ENCODE measurements around the gene HGF. TPM values are rescaled to one million over a fixed set of nuclear protein-coding genes. Genes with fewer than 3 reads are reported as not detected.

HGF gene
- total and polyA plus RNA-seq, 7 experiments from 2014 or later: 1.4 to 4.3 TPM; not detected in 5

DNA sequence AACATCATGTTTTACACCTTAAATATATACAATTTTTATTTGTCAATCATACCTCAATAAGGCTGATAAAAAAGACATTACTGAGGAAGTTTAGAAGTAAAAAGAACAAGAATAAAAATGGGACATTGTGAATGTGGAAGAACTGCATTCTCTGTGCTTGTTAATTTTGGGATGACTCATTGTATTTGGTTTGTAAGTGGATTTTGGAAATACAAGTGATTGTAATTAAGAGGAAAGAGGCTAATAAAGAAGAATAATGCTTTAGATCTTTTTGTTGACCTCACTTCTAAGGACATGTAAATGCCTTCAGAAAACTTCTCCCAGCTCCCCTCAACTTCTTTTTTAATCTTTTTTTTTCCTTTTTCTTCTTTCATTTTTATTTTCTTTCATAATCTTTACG is 76.0 kb downstream of the HGF start:
- no peak overlapping the region for H3K27ac Mint-ChIP-seq
- CTCF ChIA-PET: no interaction called here

GRCh38 chr7:81693080-81693479 is 76.8 kb downstream of the HGF start:
- no peak overlapping the region for H3K4me3 Mint-ChIP-seq
- H3K36me3 ChIP-seq (ENCODE audit: control insufficient read depth in 2 of 3, insufficient read depth in 3 of 3, low read length in 3 of 3): no peaks in the 10 kb centered on the region
- H3K4me1 ChIP-seq (ENCODE audit: control insufficient read depth in 2 of 2, insufficient read depth in 2 of 2, low read length in 2 of 2): no peaks in the 10 kb centered on the region
- no peak for DNase-seq
- no peaks in the 10 kb centered on the region for H3K36me3 Mint-ChIP-seq
- ChIA-PET CTCF (no interaction called here), POLR2A (no interaction called here)
- H3K4me3 ChIP-seq (ENCODE audit: low read length): no peak overlapping the region
- H3K27ac ChIP-seq (ENCODE audit: low read depth, low read length): no peak overlapping the region
- H3K27me3 Mint-ChIP-seq: no peaks in the 10 kb centered on the region
- no peaks in the 10 kb centered on the region for H3K4me1 Mint-ChIP-seq
- no peak for ATAC-seq
- H3K9me3 ChIP-seq (ENCODE audit: control insufficient read depth in 2 of 3, low read length in 3 of 3): no peaks in the 10 kb centered on the region
- intact Hi-C loops (cut with micrococcal nuclease): no loop called here
- H3K27ac Mint-ChIP-seq: no peak overlapping the region
- no peaks in the 10 kb centered on the region for H3K27me3 ChIP-seq (ENCODE audit: control insufficient read depth in 2 of 2, insufficient read depth in 2 of 2, low read length in 2 of 2)
- H3K9me3 Mint-ChIP-seq: peaks cover 0 to 8% (median 3%) of the 10 kb centered on the region in 11 donors

More for the DNA sequence above, 76.0 kb downstream of the HGF start:
- DNase-seq (no peak), ATAC-seq (no peak)
- Histone ChIP-seq H3K27me3 (ENCODE audit: control insufficient read depth in 2 of 2, insufficient read depth in 2 of 2, low read length in 2 of 2) (no peaks in the 10 kb centered on the region), H3K27ac (ENCODE audit: low read depth, low read length) (no peak overlapping the region), H3K9me3 (ENCODE audit: control insufficient read depth in 2 of 3, low read length in 3 of 3) (no peaks in the 10 kb centered on the region), H3K36me3 (ENCODE audit: control insufficient read depth in 2 of 3, insufficient read depth in 3 of 3, low read length in 3 of 3) (no peaks in the 10 kb centered on the region), H3K4me1 (ENCODE audit: control insufficient read depth in 2 of 2, insufficient read depth in 2 of 2, low read length in 2 of 2) (no peaks in the 10 kb centered on the region), H3K4me3 (ENCODE audit: low read length) (no peak overlapping the region)
- Mint-ChIP-seq H3K4me1 (no peaks in the 10 kb centered on the region), H3K27me3 (no peaks in the 10 kb centered on the region), H3K9me3 (peaks cover 0 to 8% (median under 1%) of the 10 kb centered on the region in 11 donors), H3K4me3 (no peak overlapping the region), H3K36me3 (no peaks in the 10 kb centered on the region)
- POLR2A ChIA-PET: no interaction called here
- intact Hi-C loops (cut with micrococcal nuclease): no loop called here

DNA sequence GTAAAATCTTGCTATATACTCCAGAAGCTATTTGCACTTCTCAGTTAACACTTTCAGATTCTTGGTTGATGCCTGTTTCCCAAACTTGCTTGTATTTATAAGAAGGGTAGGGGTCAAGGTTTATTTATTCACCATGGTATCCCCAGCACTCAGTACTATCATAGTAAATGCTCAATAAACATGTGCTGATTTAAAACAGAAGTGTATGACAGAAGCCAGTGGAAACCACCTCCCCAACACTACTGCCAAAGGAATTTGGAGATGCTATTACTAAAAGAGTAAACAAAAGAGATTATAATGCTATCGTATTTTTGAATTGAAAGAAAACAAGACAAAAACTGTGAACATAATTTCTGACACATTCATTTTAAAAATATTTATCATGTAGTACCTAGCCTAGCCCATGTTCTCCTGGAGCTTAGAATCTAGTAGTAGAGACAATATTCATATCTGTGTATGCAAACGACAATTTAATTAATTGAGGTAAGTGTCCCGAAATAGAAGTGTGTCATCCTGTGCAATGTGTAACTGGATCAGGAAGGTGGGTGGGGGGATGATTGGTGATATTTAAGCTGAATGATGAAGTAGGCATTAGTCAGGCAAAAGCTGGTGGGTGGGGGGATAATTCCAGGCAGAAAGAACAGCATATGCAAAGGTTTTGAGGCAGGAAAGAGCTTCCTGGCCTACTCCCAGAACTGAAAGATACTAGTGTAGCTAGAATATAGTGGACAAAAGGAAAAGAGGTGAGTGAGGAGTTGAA is 77.5 kb downstream of the HGF start:
- ATAC-seq (no peak), DNase-seq (no peak)
- H3K4me3 ChIP-seq (ENCODE audit: low read length): no peak overlapping the region
- ChIA-PET POLR2A (no interaction called here), CTCF (no interaction called here)
- no peak overlapping the region for H3K27ac ChIP-seq (ENCODE audit: low read depth, low read length)
- Mint-ChIP-seq H3K27ac (no peak overlapping the region), H3K36me3 (no peaks in the 10 kb centered on the region), H3K4me1 (no peaks in the 10 kb centered on the region), H3K4me3 (no peak overlapping the region), H3K9me3 (peaks cover 0 to 8% (median 3%) of the 10 kb centered on the region in 11 donors), H3K27me3 (no peaks in the 10 kb centered on the region)
- H3K9me3 ChIP-seq (ENCODE audit: control insufficient read depth in 2 of 3, low read length in 3 of 3): no peaks in the 10 kb centered on the region
- no peaks in the 10 kb centered on the region for H3K27me3 ChIP-seq (ENCODE audit: control insufficient read depth in 2 of 2, insufficient read depth in 2 of 2, low read length in 2 of 2)
- H3K36me3 ChIP-seq (ENCODE audit: control insufficient read depth in 2 of 3, insufficient read depth in 3 of 3, low read length in 3 of 3): no peaks in the 10 kb centered on the region
- no peaks in the 10 kb centered on the region for H3K4me1 ChIP-seq (ENCODE audit: control insufficient read depth in 2 of 2, insufficient read depth in 2 of 2, low read length in 2 of 2)
- intact Hi-C loops (cut with micrococcal nuclease): no loop called here

DNA sequence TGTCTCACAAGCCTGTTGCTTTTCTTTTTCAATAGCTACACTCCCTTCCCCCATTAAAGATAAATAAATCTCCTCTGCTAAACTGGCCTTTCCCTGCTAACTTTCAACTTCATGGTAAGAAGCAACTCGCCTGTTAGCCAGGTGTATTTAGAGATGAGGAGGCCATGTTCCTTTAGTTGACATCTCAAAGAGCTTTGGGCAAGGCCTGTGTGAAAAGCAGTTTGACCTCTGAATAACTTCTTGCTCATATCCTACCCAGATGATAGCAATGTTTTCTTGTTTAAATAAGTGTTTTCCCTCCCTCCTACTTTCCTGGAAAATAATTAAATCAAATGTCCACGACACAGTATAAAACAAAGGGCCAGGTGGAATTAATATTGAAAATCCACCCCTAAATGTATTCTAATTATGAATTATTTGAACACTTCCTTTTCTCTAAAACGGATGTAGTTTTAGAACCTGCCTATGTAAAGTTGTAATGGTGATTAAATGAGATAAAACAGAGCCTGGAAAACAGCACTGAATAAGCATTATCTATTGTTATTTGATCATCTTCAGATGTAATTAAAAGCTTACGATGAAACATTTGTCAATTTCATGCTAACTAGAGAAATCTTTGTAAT is 78.5 kb downstream of the HGF start:
- H3K4me3 ChIP-seq (ENCODE audit: low read length): no peak overlapping the region
- intact Hi-C loops (cut with micrococcal nuclease): no loop called here
- H3K27ac ChIP-seq (ENCODE audit: low read depth, low read length): no peak overlapping the region
- no peaks in the 10 kb centered on the region for H3K4me1 ChIP-seq (ENCODE audit: control insufficient read depth in 2 of 2, insufficient read depth in 2 of 2, low read length in 2 of 2)
- H3K27me3 ChIP-seq (ENCODE audit: control insufficient read depth in 2 of 2, insufficient read depth in 2 of 2, low read length in 2 of 2): no peaks in the 10 kb centered on the region
- H3K4me3 Mint-ChIP-seq: no peak overlapping the region
- no peaks in the 10 kb centered on the region for H3K9me3 ChIP-seq (ENCODE audit: control insufficient read depth in 2 of 3, low read length in 3 of 3)
- POLR2A ChIA-PET: no interaction called here
- no peak for ATAC-seq
- no peak overlapping the region for H3K27ac Mint-ChIP-seq
- no peaks in the 10 kb centered on the region for H3K4me1 Mint-ChIP-seq
- DNase-seq: no peak
- H3K36me3 Mint-ChIP-seq: no peaks in the 10 kb centered on the region
- CTCF ChIA-PET: no interaction called here
- no peaks in the 10 kb centered on the region for H3K36me3 ChIP-seq (ENCODE audit: control insufficient read depth in 2 of 3, insufficient read depth in 3 of 3, low read length in 3 of 3)
- no peaks in the 10 kb centered on the region for H3K27me3 Mint-ChIP-seq
- peaks cover 0 to 8% (median 2%) of the 10 kb centered on the region in 11 donors for H3K9me3 Mint-ChIP-seq

DNA sequence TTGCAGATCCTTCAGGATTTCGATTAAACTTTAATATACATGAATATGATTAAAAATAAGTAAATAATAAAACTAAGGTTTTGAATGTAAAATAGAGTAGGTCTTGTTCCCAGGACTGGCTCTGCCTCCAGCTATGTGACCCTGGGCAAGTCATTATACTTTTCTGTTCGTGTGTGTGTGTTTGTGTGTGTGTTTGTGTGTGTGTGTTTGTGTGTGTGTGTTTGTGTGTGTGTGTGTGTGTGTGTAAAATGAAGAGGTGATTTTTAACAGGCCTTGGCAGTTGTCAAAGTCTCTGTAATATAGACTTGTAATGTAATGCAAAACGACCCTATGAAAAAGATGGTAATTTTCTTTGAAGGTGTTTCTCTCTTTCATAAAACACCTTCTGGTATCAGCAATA is 79.2 kb downstream of the HGF start:
- ChIA-PET POLR2A (no interaction called here), CTCF (no interaction called here)
- Mint-ChIP-seq H3K36me3 (no peaks in the 10 kb centered on the region), H3K4me1 (no peaks in the 10 kb centered on the region), H3K27me3 (no peaks in the 10 kb centered on the region), H3K9me3 (peaks cover 0 to 8% (median 2%) of the 10 kb centered on the region in 11 donors), H3K27ac (no peak overlapping the region), H3K4me3 (no peak overlapping the region)
- DNase-seq: no peak
- Histone ChIP-seq H3K9me3 (ENCODE audit: control insufficient read depth in 2 of 3, low read length in 3 of 3) (no peaks in the 10 kb centered on the region), H3K27ac (ENCODE audit: low read depth, low read length) (no peak overlapping the region), H3K4me1 (ENCODE audit: control insufficient read depth in 2 of 2, insufficient read depth in 2 of 2, low read length in 2 of 2) (no peaks in the 10 kb centered on the region), H3K27me3 (ENCODE audit: control insufficient read depth in 2 of 2, insufficient read depth in 2 of 2, low read length in 2 of 2) (no peaks in the 10 kb centered on the region), H3K4me3 (ENCODE audit: low read length) (no peak overlapping the region), H3K36me3 (ENCODE audit: control insufficient read depth in 2 of 3, insufficient read depth in 3 of 3, low read length in 3 of 3) (no peaks in the 10 kb centered on the region)
- no peak for ATAC-seq
- intact Hi-C loops (cut with micrococcal nuclease): no loop called here

DNA sequence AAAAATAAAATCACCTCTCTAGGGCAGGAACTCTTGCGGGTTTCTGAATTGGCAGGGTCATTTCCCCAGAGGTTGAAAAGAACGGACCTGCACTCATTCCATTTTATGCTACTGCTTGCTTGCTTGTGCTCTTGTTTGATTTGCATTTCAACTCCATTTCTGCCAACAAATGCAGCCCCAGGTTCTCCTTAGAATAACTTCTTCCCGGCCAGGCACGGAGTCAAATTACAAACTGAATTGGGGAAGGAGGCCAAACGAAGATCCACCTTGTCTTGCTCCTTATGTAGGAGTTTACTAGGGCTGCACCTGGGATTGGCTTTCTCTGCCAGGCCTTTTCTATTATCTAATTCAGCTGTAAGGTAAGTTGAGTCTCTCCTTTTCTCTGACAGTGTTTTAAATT is 79.6 kb downstream of the HGF start:
- Mint-ChIP-seq H3K4me3 (no peak overlapping the region), H3K36me3 (no peaks in the 10 kb centered on the region), H3K4me1 (no peaks in the 10 kb centered on the region), H3K27me3 (no peaks in the 10 kb centered on the region), H3K27ac (no peak overlapping the region), H3K9me3 (peaks cover 0 to 10% (median 2%) of the 10 kb centered on the region in 11 donors)
- Histone ChIP-seq H3K27me3 (ENCODE audit: control insufficient read depth in 2 of 2, insufficient read depth in 2 of 2, low read length in 2 of 2) (no peaks in the 10 kb centered on the region), H3K4me3 (ENCODE audit: low read length) (no peak overlapping the region), H3K4me1 (ENCODE audit: control insufficient read depth in 2 of 2, insufficient read depth in 2 of 2, low read length in 2 of 2) (no peaks in the 10 kb centered on the region), H3K36me3 (ENCODE audit: control insufficient read depth in 2 of 3, insufficient read depth in 3 of 3, low read length in 3 of 3) (no peaks in the 10 kb centered on the region), H3K27ac (ENCODE audit: low read depth, low read length) (no peak overlapping the region), H3K9me3 (ENCODE audit: control insufficient read depth in 2 of 3, low read length in 3 of 3) (no peaks in the 10 kb centered on the region)
- ATAC-seq (no peak), DNase-seq (no peak)
- CTCF ChIA-PET: no interaction called here
- intact Hi-C loops (cut with micrococcal nuclease): no loop called here
- POLR2A ChIA-PET: no interaction called here

All from naive thymus-derived CD4-positive, alpha-beta T cell (primary cell).